Suppressor macrophage (primary cell): ENCODE results near the gene FRMD4B.
A peak's percentile ranks its signal among the peaks of the same experiment; 100 is the strongest.

Source experiments
- DNase-seq, 4 experiments: peaks; one replicate each; pipeline ENCODE4 v3.0.0-alpha.2; 2020 to 2022

FRMD4B gene

DNA sequence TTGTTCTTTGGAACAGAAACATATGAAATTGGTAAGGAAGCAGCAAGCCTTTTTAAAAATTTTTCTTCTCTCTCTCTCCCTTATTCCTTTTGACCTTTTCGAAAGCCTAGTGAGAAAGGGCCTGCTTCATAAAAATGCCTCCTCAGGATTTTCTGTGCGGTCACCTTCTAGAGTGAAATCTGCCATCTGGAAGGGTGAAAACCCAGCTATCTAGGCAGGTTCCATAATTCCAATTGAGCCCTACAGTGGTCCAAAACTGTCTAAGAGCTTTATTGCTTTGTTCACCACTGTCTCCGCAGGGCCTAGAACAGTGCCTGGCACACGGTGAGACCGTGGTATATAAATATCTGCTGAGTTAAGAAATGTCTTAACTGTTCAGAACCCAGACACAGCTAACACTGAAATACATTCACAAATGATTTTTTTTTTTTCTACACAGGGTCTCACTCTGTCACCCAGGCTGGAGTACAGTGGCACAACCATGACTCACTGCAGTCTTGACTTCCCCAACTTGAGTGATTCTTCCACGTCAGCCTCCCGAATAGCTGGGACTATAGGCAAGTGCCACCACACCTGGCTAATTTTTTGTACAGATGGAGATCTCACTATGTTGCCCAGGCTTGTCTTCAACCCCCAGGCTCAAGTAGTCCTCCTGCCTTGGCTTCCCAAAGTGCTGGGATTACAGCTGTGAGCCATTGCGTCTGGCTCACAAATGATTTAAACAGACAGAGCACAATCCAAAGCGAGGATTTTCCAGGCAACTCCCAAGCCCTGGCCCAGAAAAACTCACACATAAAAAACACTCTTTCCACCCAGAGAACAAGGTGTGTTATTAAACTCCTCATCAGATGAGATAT, 64.4 kb downstream of the FRMD4B start:
- DNase-seq, result peak; percentile 19 to 67 (median 62)

DNA sequence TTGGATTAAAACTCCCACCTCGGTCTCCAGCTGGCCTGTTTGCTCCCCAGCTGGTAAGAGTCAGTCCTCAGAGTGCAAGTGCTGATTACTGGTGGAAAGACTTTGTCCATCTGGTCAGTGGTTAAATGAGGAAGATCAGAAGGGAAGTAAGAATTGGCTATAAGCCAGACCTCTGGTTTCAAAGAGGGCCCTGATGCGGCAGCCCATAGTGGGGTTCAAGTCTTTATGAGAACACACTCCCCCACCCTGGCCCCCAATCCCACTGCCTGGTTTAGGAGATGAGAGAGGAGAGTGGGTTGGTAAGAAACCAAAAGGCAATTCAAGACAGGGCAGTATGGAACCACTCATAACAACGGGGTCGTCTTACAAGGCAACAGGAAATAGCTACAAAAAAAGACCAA, 65.0 kb downstream of the FRMD4B start:
- peak; percentile 83 to 96 (median 90) for DNase-seq

DNA sequence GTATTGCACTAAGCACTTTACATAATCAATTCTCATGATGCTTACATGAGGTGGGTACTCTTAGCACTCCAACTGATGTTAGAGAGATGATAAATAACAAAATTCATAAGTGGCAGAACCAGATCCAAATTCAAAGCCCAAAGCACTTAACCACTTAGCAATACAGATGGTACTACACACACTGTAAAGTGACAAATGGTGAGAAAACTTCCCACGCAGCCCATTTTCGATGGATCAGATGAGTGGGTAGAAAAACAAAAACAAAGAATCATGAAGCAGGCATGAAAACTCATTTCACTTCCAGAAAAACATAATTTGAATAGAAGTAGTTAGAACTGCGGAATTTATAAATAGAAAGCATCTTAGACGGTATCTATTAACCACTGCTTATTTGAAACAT, 66.2 kb downstream of the FRMD4B start:
- no peak for DNase-seq

DNA sequence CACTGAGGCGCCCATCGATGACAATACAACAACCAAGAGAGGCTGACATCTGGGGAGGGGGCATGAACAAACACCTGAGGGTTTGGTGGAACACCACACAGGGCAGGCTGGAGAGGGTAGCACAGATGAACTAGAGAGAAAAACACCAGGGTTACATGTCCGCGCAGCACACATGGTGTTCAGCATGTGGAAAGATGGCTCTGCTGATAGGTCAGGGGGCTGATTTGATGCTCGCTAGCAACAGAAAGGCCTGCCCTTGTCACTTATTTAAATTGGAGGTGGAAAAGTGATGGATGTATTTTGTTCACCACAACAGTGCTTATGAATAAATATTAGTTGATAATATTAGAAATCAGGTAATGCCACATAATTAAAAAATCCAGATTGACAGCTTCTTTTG, 67.5 kb downstream of the FRMD4B start:
- DNase-seq, result no peak

DNA sequence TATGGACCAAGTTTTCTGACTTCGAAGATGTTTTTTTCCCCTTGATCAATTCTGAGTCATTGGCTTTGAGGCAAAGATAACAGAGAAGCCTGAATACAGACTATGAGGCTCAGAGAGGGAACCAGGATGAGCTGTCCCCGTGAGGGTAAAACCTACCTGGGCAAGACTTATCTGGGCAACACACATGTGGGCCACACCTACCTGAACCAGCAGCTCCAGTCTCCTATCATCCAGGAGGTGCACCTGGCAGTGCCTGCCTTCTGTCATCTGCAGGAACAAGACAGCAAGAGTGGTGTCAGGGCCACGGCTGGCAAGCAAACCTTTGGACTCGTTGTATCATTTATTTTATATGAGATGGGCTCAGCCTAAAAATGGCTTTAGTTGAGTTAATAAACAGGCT, 72.6 kb downstream of the FRMD4B start:
- DNase-seq, result no peak

DNA sequence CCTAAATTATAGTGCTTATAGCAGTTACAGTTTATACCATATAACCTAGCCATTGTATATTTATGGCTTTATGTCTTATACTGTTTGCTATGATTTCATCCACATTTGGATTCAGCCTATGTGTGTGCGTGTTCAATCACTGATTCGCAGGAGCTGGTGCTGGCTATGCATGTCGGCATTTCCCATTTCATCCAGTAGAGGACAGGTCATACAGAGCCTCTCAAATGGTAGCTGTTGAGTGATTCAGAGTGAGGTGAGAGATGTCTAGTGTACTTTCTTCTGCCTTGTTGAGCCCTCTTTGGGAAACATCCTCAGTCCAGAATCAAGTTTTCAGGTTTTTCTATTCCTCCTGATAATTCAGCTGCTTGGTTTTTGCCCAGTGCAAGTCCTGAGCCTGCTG, 76.1 kb downstream of the FRMD4B start:
- DNase-seq, result no peak

DNA sequence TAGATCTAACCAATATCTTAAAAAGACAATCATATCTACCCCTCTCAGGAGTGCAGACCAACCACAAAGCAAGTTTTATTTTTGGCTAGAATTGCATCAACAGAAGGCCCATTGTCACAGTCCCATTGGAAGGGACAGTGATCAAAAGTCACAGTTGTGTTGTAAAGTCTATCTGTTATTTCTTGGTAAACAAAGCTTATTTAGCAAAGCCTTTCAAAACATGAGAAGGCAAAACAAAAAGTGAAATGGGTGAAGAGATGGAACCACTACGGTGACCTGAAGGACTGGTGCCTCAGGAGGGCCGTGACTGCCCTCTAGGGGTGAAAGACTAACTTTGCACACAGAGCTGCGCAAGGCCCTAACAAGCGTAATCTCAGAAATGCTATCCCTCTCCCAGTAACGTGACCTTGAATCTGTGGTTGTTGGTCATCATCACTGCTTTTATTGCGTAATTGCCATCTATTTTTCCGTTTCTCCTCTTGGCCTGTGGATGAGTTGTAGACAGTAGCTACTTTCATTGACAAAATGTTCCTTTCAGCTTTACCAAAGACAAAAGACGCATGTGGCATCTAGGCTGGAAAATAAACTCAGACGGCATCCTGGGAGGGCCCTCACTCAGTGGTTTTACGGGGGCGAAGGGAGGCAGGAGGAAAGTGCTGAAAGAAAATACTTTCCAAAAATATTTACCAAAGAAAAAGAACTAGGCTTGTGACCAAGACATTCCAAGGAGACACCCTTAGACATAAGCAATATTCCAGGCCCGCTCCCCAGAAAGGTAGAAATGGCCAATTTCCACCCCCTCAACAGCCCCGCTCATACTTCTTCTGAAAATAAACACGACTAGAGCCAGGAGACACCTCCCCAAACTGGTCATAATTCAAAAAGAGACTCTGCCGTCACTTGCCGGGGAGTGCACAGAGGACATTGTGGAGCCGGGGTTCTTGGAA, 79.4 kb downstream of the FRMD4B start:
- peak; percentile 87 to 94 (median 92) for DNase-seq

DNA sequence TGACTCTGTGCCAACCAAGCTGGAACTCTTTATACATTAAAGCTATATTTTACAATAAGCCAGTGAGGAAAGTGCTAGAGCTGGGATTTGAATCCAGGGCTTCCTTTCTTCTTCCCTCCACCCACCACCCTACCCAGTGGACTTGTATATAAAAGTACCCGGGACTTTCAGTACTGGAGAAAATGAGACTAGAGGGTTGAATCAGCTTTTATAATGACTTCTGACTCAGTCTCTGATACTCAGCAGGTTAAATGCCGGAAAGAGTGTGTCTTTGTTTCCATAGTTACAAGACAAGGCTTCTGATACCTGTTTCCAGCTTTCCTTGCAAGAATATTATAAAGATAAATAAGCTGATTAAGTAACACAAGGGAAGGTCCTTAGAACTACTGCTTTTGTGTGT, 80.9 kb downstream of the FRMD4B start:
- DNase-seq, result no peak

DNA sequence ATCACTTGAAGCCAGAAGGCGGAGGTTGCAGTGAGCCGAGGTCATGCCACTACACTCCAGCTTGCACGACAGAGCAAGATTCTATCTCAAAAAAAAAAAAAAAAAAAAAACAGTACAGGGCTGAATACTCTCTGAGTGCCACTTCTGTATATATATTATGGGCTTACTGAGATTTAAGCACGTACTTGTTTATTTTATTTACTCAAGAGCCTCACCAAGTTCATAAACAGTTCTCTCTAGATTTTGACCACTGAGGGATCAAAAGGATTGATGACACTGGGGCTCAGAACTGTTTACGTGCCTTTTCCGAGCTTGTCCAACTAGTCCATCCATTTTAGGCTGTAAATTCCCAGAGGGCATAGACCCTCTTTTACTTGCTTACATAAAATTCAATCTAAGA, 81.5 kb downstream of the FRMD4B start:
- no peak for DNase-seq

DNA sequence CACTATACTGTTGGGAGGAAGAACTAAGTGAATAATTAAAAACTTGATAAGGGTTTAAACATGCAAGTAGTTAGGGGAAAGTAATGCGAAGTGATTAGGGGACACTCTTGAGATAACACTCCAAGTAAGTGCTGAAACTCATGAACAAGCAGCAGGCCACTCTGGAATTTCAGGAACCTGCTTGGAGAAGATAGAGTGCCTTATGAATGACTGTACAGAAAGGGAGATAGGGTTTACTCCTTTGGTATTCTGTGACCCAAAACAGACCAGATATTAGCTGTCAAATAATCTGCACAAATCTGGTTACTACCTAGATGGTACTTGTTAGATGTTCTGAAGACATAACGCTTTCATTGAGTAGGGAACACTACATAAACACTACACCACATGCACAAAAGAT, 85.6 kb downstream of the FRMD4B start:
- DNase-seq, result no peak

DNA sequence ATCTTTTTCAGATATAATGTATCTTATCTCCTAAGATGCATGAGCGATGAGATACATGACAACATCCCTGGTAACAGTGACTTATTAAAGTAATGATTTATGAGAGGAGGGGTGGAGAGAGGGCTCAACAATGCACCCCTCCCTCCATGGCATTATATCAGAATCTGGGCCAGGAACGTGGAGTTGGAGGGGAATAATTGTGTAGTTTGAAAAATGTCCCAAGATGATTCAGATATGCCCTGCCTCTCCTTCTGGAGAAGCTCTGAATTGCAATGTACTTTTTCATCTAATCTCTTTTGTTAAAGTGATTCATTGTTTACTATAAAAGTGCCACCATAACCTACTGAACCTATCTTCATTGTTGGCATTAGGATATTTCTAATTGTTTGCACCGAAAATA, 86.5 kb downstream of the FRMD4B start:
- no peak for DNase-seq

DNA sequence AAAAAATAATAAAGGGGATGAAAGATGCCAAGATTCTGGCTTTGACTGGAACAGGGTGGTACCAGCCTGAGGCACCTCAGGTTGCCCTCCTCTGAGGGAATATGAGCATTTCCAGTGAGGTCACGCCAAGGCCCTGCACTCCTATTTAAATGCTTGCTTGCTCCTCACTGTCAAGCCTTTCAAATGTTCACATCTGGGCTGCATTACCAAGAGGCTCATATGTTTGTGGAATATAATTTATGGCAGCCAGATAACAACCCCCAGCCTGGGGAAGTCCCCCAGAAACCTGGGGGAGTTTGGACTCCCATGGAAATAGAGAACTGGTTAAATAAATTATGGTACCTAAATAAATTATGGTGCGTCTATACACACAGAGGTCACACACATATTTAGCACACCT, 88.4 kb downstream of the FRMD4B start:
- DNase-seq, result no peak

DNA sequence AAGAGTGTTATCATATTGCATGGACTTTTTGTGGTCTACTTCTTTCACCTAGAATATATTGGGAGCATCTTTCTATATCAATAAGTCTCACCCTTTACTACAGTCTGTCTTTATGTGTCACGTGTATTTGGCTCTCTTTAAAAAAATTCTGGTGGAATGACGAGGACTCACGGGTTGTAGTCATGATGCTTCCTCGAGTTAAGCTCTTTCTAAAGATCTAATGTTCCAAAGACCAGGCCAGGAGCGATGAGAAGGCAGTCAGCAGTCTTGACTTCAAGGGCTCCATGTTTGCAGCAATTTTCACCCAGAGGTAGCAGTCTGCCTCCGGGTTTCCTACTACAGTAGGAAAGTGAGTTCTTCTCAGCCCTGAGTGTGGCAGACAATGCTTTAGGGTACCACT, 88.9 kb downstream of the FRMD4B start:
- no peak for DNase-seq

DNA sequence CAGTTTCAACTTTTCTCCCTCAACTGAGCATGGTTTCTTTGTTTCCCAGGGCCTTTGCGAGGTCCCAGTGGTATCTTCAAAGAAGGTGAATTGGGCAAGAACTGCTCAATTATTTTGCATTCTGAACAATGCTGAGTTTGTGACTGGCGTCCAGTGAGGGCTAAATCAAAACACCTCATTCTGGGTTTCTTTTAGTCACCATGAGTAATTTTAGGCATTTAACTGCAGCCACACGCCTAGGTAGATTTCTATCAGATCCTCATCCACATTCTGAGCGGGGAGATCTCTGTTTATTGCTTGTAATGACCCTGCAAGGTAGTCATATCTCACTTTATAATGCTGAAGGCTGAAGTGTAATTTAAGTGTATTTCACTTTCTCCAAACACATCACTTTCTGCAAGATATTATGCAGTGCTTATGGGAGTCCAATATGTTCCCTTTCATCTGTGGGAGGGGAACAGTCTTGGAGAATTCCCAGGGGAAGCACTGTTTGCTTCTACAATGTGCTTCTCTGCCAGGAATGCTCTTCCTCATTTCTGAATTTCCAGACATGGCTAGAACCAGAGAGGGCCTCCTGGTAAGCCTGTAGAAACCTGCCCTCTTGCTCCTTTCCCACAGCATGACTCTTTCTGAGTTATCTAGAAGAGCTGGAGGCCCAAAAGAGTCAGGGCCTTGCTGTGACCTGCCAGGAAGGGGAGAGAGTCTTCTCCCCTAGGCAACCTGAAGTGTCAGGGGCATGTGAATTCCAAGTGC, 91.7 kb downstream of the FRMD4B start:
- no peak for DNase-seq

DNA sequence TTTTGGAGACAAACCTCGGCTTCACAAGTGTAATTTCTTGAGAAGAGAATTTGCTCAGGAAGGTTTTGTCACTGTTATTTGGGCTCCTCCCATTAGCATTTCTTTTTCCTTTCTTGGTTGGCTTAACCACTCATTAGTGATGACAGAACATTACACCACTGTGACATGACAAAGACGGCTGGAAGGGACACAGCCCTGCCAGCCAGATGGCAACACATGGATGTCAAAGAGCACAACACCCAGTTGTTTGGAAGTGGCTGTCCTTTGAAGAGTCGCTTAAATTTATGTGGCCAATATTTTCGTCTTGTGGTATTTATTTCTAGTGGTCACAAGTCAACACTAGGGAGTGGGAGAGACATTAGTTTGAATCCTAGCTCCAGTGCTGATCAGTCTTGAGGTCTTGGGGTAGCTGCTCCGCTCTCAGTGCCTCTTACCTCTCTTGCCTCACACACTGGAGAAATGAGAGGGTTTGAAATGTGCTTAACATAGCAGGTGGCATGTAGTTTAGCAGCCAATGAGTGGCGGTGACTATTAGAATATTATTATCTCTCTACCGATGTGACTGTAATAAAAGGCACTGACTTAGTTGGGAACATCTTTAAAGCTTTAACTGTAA, 92.8 kb downstream of the FRMD4B start:
- no peak for DNase-seq

DNA sequence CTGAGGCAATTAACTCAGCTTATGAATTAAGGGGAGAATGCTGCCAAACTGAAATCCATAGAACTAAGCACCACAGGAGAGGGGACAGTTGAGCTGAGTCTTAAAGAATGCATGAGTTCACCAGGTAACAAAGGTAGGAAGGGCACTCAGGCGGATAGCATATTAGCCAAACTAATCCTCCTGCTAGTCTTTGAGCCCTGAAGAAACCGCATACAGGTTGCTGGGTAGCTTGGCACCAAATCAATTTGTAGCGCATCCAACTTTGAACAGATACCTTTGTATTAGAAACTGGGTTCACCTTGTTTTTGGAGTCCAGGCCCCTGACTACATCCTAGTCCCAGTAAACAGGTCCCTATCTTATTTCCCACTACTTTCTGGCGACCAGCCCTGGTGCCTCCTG, 93.7 kb downstream of the FRMD4B start:
- no peak for DNase-seq

DNA sequence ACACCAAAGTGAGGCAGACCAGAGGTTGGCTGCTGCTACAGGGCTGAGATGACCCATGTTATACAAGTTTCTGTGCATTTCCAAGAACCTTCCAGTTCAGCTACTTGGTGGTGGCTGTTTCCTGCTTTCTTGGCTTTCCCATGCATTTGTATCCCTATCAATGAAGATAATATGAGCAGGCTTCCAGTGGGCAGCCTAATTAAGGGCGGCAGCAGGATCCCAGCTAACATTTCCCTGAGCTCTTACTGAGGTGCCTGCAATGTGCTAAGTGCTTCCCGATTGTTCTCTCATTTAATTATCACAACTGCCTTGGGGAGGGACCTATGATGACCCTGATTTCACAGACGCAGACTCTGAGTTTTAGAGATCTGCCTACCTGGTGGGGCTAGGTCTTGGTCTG, 95.5 kb downstream of the FRMD4B start:
- DNase-seq, result no peak

DNA sequence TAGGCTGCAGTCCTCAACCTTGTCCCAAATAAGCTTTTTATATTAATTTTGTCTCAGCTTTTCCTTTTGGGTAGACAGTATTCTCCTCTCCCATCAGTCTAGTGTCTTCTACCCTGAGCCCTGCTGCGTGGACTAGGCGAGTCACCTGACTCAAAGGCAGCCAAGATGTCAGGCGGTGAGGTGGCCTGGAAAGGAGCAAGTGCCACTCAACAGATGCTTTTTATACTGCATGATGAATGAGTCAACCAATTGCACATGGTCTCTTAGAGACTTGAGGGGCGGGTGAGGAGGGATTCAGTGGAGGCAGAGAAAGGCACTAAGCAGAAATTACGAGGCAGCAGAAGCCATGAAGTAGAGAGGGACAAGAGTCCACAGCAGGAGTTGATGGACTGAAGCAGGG, 95.9 kb downstream of the FRMD4B start:
- no peak for DNase-seq

DNA sequence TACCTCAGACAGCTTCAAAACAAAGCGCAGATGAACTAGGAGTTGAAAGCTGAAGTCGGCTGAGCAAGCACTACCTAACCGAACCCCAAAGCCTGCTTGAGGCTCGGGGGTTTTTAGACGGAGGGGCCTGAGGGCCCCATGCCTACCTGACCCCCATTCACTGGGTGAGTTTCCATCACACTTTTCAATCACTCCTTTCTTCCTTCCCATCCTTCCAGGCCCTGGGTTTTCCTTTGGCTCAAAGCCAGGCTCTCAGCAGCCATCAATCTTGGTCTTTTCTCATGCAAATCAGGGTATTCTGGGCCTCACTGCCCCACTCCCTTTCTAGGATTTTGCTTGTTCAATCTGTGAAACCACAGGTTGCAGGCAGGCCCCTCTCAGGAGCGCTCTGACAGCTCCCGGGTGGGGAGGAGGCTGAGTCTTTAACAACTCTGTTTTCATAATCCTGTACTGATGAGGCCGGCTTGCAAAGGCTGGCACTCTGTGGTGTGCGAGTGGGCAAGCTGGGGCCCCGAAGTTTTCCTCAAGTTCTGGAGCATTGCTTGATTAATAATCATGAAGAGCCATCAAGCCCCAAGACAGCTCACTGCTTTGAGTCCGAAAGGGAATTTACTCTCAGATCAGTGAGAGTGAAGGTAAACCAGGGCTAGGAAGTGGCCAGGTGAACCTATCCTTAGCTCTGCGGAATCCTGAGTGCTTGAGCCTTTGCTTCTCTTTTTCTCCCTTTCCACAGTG, 97.6 kb downstream of the FRMD4B start:
- DNase-seq, result no peak

DNA sequence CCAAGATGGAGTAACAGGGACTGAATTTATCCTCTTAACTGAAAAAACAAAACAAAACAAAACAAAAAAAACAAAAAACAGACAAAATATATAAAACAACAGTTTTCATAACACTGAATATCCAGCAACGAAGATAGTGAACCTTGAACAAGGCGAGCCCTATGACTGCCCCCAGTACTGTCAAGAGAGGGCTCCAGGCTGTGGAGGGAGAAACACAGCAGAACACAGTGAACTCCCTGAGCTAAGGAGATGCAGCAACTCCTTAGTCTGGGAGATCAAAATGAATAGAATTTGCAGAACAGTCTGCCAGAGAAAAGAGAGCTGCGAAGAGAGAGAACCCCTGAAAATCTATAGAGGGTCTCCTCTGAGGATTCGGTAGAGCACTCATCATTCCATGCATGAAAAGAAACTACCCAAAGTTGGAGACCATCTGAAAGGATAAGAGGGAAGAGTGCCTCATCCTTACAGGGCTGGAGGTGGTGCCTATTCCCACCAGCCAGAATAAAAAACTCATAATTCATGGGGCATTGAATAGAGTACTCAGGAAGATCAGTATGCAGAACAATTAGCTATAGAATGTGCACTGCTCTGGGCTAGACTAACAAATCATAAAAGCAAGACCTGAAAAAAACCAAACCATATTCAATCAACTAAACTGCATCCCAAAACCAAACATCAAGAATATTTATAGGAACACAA, 101.8 kb downstream of the FRMD4B start:
- no peak for DNase-seq

DNA sequence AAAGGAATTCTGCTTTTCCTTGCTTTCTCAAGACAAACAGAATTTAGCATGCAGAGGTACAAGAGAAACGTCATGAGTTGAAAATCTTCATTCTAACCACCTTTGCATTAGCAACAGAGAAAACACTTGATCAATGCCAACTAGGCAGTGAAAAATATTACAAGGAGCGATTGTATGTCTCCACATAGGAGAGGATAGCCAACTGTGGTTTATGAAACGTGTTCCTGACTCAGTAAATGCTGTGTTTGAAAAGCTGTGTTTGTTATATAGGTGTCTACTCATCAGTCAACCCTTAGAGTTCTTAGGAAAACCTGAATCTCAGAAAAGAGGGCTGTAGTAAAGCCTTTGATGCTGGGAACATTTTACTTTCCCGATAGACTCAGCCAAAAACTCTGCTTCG, 102.4 kb downstream of the FRMD4B start:
- DNase-seq, result no peak
